GM21737 (cell line): Measurements from ENCODE around the gene TEX13A.
"Not testable (repeated sequence)": the region's sequence is repeated elsewhere in the genome, so short reads cannot be mapped to it uniquely, and the experiment has no call there.

ENCODE experiments used
- ATAC-seq: cut with Tn5 transposase; IDR thresholded peaks from one replicate; pipeline ENCODE4 v1.9.1; 2021; ENCODE audit warnings: mild to moderate bottlenecking, moderate library complexity; ENCODE audit not compliant: unreplicated experiment

The TEX13A gene

GRCh38 chrX:105220636-105221035, at the start of gene TEX13A:
TSS of gene TEX13A (minus strand) at chrX:105220694. CDS start at chrX:105220397, 297 bp downstream.
- no peak for ATAC-seq

GRCh38 chrX:105269386-105269785, 48.9 kb upstream of the TEX13A start:
- no peak for ATAC-seq

GRCh38 chrX:105267167-105267566, 46.7 kb upstream of the TEX13A start:
- no peak for ATAC-seq

- no peak for ATAC-seq
These were observed 46.0 kb upstream of the TEX13A start for GRCh38 chrX:105266456-105266855.

- no peak for ATAC-seq
These were observed 44.6 kb upstream of the TEX13A start for GRCh38 chrX:105265093-105265492.

- ATAC-seq, result no peak
These were observed 43.3 kb upstream of the TEX13A start for GRCh38 chrX:105263801-105264200.

- no peak for ATAC-seq
These were observed 42.7 kb upstream of the TEX13A start for GRCh38 chrX:105263171-105263570.

- ATAC-seq, result no peak
These were observed 40.0 kb upstream of the TEX13A start for GRCh38 chrX:105260291-105261043.

- ATAC-seq, result no peak
These were observed 20.6 kb upstream of the TEX13A start for GRCh38 chrX:105241056-105241455.

GRCh38 chrX:105237407-105237806, 16.9 kb upstream of the TEX13A start:
- ATAC-seq, result not testable (repeated sequence)

GRCh38 chrX:105229146-105229545, 8.7 kb upstream of the TEX13A start:
- ATAC-seq, result no peak

- no peak for ATAC-seq
These were observed 8.1 kb upstream of the TEX13A start for GRCh38 chrX:105228602-105229001.

- no peak for ATAC-seq
These were observed 6.0 kb upstream of the TEX13A start for GRCh38 chrX:105226499-105226898.

GRCh38 chrX:105221374-105221773, 880 bp upstream of the TEX13A start:
- ATAC-seq, result no peak

GRCh38 chrX:105219454-105220401, 766 bp downstream of the TEX13A start:
- no peak for ATAC-seq

GRCh38 chrX:105211066-105211575, 9.4 kb downstream of the TEX13A start:
- ATAC-seq, result no peak

- no peak for ATAC-seq
These were observed 10.2 kb downstream of the TEX13A start for GRCh38 chrX:105210258-105210657.

GRCh38 chrX:105209406-105209805, 11.1 kb downstream of the TEX13A start:
- no peak for ATAC-seq

- ATAC-seq, result no peak
These were observed 28.6 kb downstream of the TEX13A start for GRCh38 chrX:105191878-105192277.

- ATAC-seq, result no peak
These were observed 30.1 kb downstream of the TEX13A start for GRCh38 chrX:105190252-105190853.

GRCh38 chrX:105189093-105189492, 31.4 kb downstream of the TEX13A start:
- ATAC-seq, result no peak
